Mesothelial cell of epicardium (in vitro differentiated cells): Measurements from ENCODE around the gene DMXL1. TPM values are rescaled to one million over a fixed set of nuclear protein-coding genes. Genes with fewer than 3 reads are reported as not detected.

Experiments
- DNase-seq, 2 experiments: peaks; one replicate each; pipeline ENCODE4 v3.0.0; 2021; ENCODE audit warnings: low spot score in 2 of 2; ENCODE audit not compliant: unreplicated experiment in 2 of 2
- H3K27ac Mint-ChIP-seq: 2 replicates; pipeline ENCODE4 v1.8.0; 2021; ENCODE audit warnings: mixed read lengths
- H3K27me3 Mint-ChIP-seq: 2 replicates; pipeline ENCODE4 v1.8.0; 2021; ENCODE audit warnings: low read depth, mixed read lengths
- H3K36me3 Mint-ChIP-seq: 2 replicates; pipeline ENCODE4 v1.8.0; 2021; ENCODE audit warnings: mixed read lengths
- H3K4me1 Mint-ChIP-seq: 2 replicates; pipeline ENCODE4 v1.8.0; 2021; ENCODE audit warnings: mixed read lengths
- H3K4me3 Mint-ChIP-seq: 2 replicates; pipeline ENCODE4 v1.8.0; 2021; ENCODE audit warnings: mild to moderate bottlenecking, moderate library complexity, mixed read lengths
- H3K9me3 Mint-ChIP-seq: 2 replicates; pipeline ENCODE4 v1.8.0; 2021; ENCODE audit warnings: mixed read lengths
- CTCF ChIP-seq: fragments of 200-600 bp; sonication (generic); IDR thresholded peaks from one replicate; pipeline ENCODE4 v1.5.0; 2021; ENCODE audit warnings: antibody characterized with exemption; ENCODE audit not compliant: unreplicated experiment
- total RNA-seq: library from RNA; stranded (reverse); gene quantifications from 3 replicates; pipeline ENCODE4 v1.2.1, GENCODE V29; 2021

The DMXL1 gene
- total RNA-seq, 1 donor from 2014 or later: 74.9 TPM

DNA sequence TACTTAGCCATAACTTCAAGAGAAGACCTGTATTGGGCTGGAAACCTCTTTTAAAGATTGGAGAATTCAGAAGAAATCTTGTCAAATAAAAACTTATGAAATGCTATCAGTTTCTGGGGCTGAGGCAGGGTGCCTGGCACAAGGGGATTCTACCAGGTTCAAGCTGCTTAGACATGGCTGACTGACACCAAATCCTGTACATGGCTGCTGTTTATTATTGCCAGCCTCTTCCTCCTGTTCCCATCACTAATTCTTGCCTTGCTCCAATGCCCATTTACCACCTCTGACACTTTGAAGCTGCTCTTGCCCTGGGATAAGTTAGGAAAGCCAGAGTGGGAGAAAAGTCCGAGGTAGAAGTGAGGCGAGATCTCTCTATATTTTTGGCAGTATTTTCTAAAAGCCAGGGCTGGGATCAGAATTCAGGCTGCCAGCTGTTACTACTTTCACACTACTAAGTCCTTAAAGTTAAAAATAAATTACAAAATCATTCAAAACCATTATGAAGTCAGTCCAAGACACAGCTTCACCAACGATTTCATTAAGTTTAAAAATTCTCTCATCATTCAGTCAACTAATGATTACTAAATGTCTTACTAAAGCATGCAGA lies 218.7 kb downstream of the DMXL1 start:
- TF ChIP-seq CTCF: no peak
- peak overlapping the region; percentile 96 for H3K27ac Mint-ChIP-seq
- no peak for DNase-seq
- H3K27me3 Mint-ChIP-seq: no peaks in the 10 kb centered on the region
- H3K4me3 Mint-ChIP-seq: no peak overlapping the region
- peaks cover 74% of the 10 kb centered on the region for H3K4me1 Mint-ChIP-seq
- peaks cover 5% of the 10 kb centered on the region for H3K9me3 Mint-ChIP-seq
- peaks cover 6% of the 10 kb centered on the region for H3K36me3 Mint-ChIP-seq

GRCh38 chr5:119290161-119290569 lies 219.3 kb downstream of the DMXL1 start:
- H3K27ac Mint-ChIP-seq: peak overlapping the region; percentile 96
- no peaks in the 10 kb centered on the region for H3K27me3 Mint-ChIP-seq
- peaks cover 5% of the 10 kb centered on the region for H3K9me3 Mint-ChIP-seq
- no peak for DNase-seq
- peaks cover 10% of the 10 kb centered on the region for H3K36me3 Mint-ChIP-seq
- H3K4me1 Mint-ChIP-seq: peaks cover 68% of the 10 kb centered on the region
- TF ChIP-seq CTCF: no peak
- H3K4me3 Mint-ChIP-seq: no peak overlapping the region

DNA sequence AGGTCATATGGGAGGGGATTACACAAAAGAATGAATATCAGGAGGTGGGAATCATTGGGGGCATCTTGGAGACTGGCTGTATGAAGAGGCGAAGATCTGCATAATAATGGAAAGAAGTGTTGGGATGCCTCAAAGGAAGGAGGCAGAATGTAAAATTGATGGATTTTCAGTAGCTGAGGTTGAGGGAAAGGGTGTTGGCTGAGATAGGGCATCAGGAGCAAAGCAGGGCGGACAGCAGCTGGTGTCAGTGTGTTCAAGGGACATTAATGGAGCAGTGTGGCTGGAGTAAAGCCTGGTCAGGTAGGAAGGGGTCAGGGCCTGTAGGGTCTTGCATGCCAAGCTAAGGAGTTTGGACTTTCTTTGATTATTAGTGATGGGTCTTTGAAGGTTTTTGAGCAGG lies 219.7 kb downstream of the DMXL1 start:
- no peaks in the 10 kb centered on the region for H3K27me3 Mint-ChIP-seq
- no peak overlapping the region for H3K4me3 Mint-ChIP-seq
- H3K9me3 Mint-ChIP-seq: peaks cover 5% of the 10 kb centered on the region
- no peak for DNase-seq
- H3K27ac Mint-ChIP-seq: peak overlapping the region; percentile 96
- TF ChIP-seq CTCF: no peak
- H3K4me1 Mint-ChIP-seq: peaks cover 64% of the 10 kb centered on the region
- peaks cover 10% of the 10 kb centered on the region for H3K36me3 Mint-ChIP-seq

GRCh38 chr5:119291056-119291455 lies 220.2 kb downstream of the DMXL1 start:
- DNase-seq: no peak
- peaks cover 5% of the 10 kb centered on the region for H3K9me3 Mint-ChIP-seq
- H3K27ac Mint-ChIP-seq: peak overlapping the region; percentile 96
- H3K36me3 Mint-ChIP-seq: peaks cover 10% of the 10 kb centered on the region
- no peaks in the 10 kb centered on the region for H3K27me3 Mint-ChIP-seq
- TF ChIP-seq CTCF: no peak
- peaks cover 59% of the 10 kb centered on the region for H3K4me1 Mint-ChIP-seq
- no peak overlapping the region for H3K4me3 Mint-ChIP-seq

- Mint-ChIP-seq H3K27ac (peak overlapping the region; percentile 52), H3K36me3 (peaks cover 10% of the 10 kb centered on the region)
- DNase-seq: no peak
These were observed 221.0 kb downstream of the DMXL1 start for GRCh38 chr5:119291877-119292276.

More at GRCh38 chr5:119291877-119292276, 221.0 kb downstream of the DMXL1 start:
- Mint-ChIP-seq H3K4me3 (no peak overlapping the region), H3K9me3 (peaks cover 5% of the 10 kb centered on the region), H3K27me3 (no peaks in the 10 kb centered on the region), H3K4me1 (peaks cover 54% of the 10 kb centered on the region)
- no peak for TF ChIP-seq CTCF
